Parathyroid adenoma (tissue), 2 donors: ENCODE measurements around the gene SLC7A6OS.

Experiments used
- H2AFZ ChIP-seq: fragments of 300-600 bp; sonication (generic); one replicate; pipeline ENCODE4 v1.7.0; 2017; ENCODE audit warnings: antibody characterized with exemption, mild to moderate bottlenecking
- H3K27ac ChIP-seq: fragments of 300-600 bp; sonication (generic); one replicate; pipeline ENCODE4 v1.7.0; 2017
- H3K27me3 ChIP-seq: fragments of 300-600 bp; sonication (generic); one replicate; pipeline ENCODE4 v1.7.0; 2017; ENCODE audit warnings: low read length; ENCODE audit not compliant: control insufficient read depth, insufficient read depth
- H3K36me3 ChIP-seq: fragments of 300-600 bp; sonication (generic); one replicate; pipeline ENCODE4 v1.7.0; 2017; ENCODE audit warnings: low read length; ENCODE audit not compliant: control insufficient read depth, insufficient read depth
- H3K4me1 ChIP-seq: fragments of 300-600 bp; sonication (generic); one replicate; pipeline ENCODE4 v1.7.0; 2017; ENCODE audit warnings: control low read depth
- H3K4me2 ChIP-seq: fragments of 300-600 bp; sonication (generic); one replicate; pipeline ENCODE4 v1.7.0; 2017; ENCODE audit warnings: low read length
- H3K4me3 ChIP-seq: fragments of 300-600 bp; sonication (generic); one replicate; pipeline ENCODE4 v1.7.0; 2017; ENCODE audit warnings: low read depth, low read length
- H3K79me2 ChIP-seq: fragments of 300-600 bp; sonication (generic); one replicate; pipeline ENCODE4 v1.7.0; 2017; ENCODE audit warnings: control low read depth
- H3K9ac ChIP-seq: fragments of 300-600 bp; sonication (generic); one replicate; pipeline ENCODE4 v1.7.0; 2017; ENCODE audit warnings: mild to moderate bottlenecking
- H3K9me3 ChIP-seq: fragments of 300-600 bp; sonication (generic); one replicate; pipeline ENCODE4 v1.7.0; 2017; ENCODE audit warnings: low read length; ENCODE audit not compliant: control insufficient read depth
- TF ChIP-seq, protein P1 (sequence below): fragments of 300-600 bp; sonication (generic); IDR thresholded peaks from one replicate; pipeline ENCODE4 v1.7.0; 2017; ENCODE audit warnings: antibody characterized with exemption, mild to moderate bottlenecking
- donor health status: primary hyperparathyroidism.

Gene SLC7A6OS

GRCh38 chr16:68349838-68350410, 39.2 kb upstream of the SLC7A6OS start:
- peaks cover 2% of the 10 kb centered on the region for H3K79me2 ChIP-seq
- H3K27ac ChIP-seq = no peak overlapping the region
- H3K9me3 ChIP-seq = no peaks in the 10 kb centered on the region
- H2AFZ ChIP-seq = no peak overlapping the region
- no peak overlapping the region for H3K9ac ChIP-seq
- H3K4me1 ChIP-seq = no peaks in the 10 kb centered on the region
- H3K36me3 ChIP-seq = no peaks in the 10 kb centered on the region
- H3K4me3 ChIP-seq = no peak overlapping the region
- no peak overlapping the region for H3K4me2 ChIP-seq
- no peaks in the 10 kb centered on the region for H3K27me3 ChIP-seq
- TF ChIP-seq, protein P1, sequence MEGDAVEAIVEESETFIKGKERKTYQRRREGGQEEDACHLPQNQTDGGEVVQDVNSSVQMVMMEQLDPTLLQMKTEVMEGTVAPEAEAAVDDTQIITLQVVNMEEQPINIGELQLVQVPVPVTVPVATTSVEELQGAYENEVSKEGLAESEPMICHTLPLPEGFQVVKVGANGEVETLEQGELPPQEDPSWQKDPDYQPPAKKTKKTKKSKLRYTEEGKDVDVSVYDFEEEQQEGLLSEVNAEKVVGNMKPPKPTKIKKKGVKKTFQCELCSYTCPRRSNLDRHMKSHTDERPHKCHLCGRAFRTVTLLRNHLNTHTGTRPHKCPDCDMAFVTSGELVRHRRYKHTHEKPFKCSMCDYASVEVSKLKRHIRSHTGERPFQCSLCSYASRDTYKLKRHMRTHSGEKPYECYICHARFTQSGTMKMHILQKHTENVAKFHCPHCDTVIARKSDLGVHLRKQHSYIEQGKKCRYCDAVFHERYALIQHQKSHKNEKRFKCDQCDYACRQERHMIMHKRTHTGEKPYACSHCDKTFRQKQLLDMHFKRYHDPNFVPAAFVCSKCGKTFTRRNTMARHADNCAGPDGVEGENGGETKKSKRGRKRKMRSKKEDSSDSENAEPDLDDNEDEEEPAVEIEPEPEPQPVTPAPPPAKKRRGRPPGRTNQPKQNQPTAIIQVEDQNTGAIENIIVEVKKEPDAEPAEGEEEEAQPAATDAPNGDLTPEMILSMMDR = no peak

GRCh38 chr16:68348639-68349445, 38.1 kb upstream of the SLC7A6OS start:
- no peaks in the 10 kb centered on the region for H3K4me1 ChIP-seq
- H3K27ac ChIP-seq = no peak overlapping the region
- no peaks in the 10 kb centered on the region for H3K36me3 ChIP-seq
- H3K79me2 ChIP-seq = peaks cover 2% of the 10 kb centered on the region
- H2AFZ ChIP-seq = no peak overlapping the region
- H3K27me3 ChIP-seq = no peaks in the 10 kb centered on the region
- no peaks in the 10 kb centered on the region for H3K9me3 ChIP-seq
- TF ChIP-seq, protein P1 = no peak
- no peak overlapping the region for H3K4me3 ChIP-seq
- H3K4me2 ChIP-seq = no peak overlapping the region
- no peak overlapping the region for H3K9ac ChIP-seq

DNA sequence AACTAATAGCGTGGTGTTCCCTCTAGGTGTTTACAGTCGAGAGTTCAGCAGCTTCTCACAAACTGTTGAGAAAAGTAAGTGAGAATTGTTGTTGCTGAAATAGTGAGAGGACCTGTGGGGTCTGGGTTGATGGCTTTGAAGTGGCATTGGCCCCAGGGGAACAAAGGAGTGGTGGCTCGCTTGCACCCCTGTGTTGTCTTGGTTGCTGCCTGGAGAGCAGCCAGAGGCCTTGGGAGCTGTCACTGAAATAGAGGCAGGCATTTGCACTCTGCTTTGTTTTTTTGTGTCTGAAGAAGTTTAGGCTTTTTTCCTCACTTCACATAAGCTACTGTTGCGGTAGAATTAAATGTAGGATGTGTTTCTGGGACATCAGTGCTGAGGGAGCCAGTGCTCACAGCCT, 36.9 kb upstream of the SLC7A6OS start:
- no peaks in the 10 kb centered on the region for H3K36me3 ChIP-seq
- no peaks in the 10 kb centered on the region for H3K4me1 ChIP-seq
- H3K4me2 ChIP-seq = no peak overlapping the region
- H3K27me3 ChIP-seq = no peaks in the 10 kb centered on the region
- H2AFZ ChIP-seq = no peak overlapping the region
- H3K79me2 ChIP-seq = peaks cover 2% of the 10 kb centered on the region
- H3K9ac ChIP-seq = no peak overlapping the region
- H3K4me3 ChIP-seq = no peak overlapping the region
- TF ChIP-seq, protein P1 = no peak
- H3K9me3 ChIP-seq = no peaks in the 10 kb centered on the region
- no peak overlapping the region for H3K27ac ChIP-seq

DNA sequence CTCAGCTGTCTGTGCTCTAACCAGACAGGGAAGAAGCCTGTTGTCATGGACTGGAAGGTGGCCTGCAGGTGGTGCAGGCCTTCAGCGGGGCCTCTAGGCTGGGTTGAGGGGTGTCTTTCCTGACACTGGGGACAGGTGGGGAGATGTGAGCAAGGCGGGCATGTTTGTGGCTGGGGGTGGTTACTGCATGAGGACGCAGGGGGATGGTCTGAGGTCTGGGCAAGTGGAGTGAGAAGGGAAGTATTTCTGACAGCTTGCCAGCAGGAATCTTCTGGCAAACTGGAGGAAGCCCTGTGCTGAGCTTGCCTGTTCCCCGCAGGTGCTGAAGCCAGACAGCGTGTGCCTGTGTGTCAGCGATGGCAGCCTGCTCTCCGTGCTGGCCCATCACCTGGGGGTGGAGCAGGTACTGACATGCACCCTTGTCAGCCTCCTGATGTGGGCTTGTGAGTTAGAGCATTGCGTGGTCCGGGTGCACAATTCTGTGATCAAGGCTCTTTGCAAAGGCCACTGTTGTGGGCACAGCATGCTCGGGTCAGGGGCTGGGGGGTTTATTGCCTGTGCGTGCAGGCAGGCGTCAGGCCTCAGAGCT, 36.2 kb upstream of the SLC7A6OS start:
- no peak overlapping the region for H3K27ac ChIP-seq
- no peaks in the 10 kb centered on the region for H3K4me1 ChIP-seq
- no peak overlapping the region for H3K4me3 ChIP-seq
- no peaks in the 10 kb centered on the region for H3K36me3 ChIP-seq
- TF ChIP-seq, protein P1 = no peak
- no peak overlapping the region for H3K4me2 ChIP-seq
- H2AFZ ChIP-seq = no peak overlapping the region
- no peaks in the 10 kb centered on the region for H3K9me3 ChIP-seq
- H3K27me3 ChIP-seq = no peaks in the 10 kb centered on the region
- peaks cover 2% of the 10 kb centered on the region for H3K79me2 ChIP-seq
- H3K9ac ChIP-seq = no peak overlapping the region
